HepG2 (cell line): ENCODE data around the gene ZSCAN2. TPM values are rescaled to one million over a fixed set of nuclear protein-coding genes. Genes with fewer than 3 reads are reported as not detected.

ENCODE experiments used
- ATAD3A ChIP-seq: sonication (generic); formaldehyde crosslinking; IDR thresholded peaks from 2 replicates; pipeline ENCODE4 v1.4.0; 2020; ENCODE audit warnings: missing genetic modification reagents
- BCLAF1 ChIP-seq: fragments of 450-650 bp; IDR thresholded peaks from 2 replicates; pipeline ENCODE4 v1.6.1; 2017; ENCODE audit warnings: mild to moderate bottlenecking
- FOXK1 ChIP-seq: sonication (generic); formaldehyde crosslinking; IDR thresholded peaks from 2 replicates; pipeline ENCODE4 v1.4.0; 2020; ENCODE audit warnings: low read depth, missing genetic modification reagents, borderline replicate concordance
- GPN1 ChIP-seq: sonication (generic); formaldehyde crosslinking; IDR thresholded peaks from 2 replicates; pipeline ENCODE4 v1.5.1; 2020; ENCODE audit warnings: missing genetic modification reagents, borderline replicate concordance
- HNRNPK ChIP-seq: fragments of 200-400 bp; formaldehyde crosslinking; IDR thresholded peaks from 2 replicates; pipeline ENCODE4 v1.6.1; 2018; ENCODE audit warnings: low read length, low read depth, moderate library complexity, mild to moderate bottlenecking; ENCODE audit not compliant: poor library complexity, severe bottlenecking
- ISX ChIP-seq: sonication (generic); formaldehyde crosslinking; conservative IDR thresholded peaks from 2 replicates; pipeline ENCODE4 v1.5.0; 2020; ENCODE audit warnings: missing genetic modification reagents
- JARID2 ChIP-seq: sonication (generic); formaldehyde crosslinking; IDR thresholded peaks from 2 replicates; pipeline ENCODE4 v1.8.1; 2023; ENCODE audit warnings: missing genetic modification reagents, inconsistent platforms; ENCODE audit not compliant: insufficient replicate concordance
- NFIB ChIP-seq: sonication (generic); formaldehyde crosslinking; IDR thresholded peaks from 2 replicates; pipeline ENCODE4 v1.9.0; 2021; ENCODE audit warnings: missing genetic modification reagents, mild to moderate bottlenecking, borderline replicate concordance
- NR2F1 ChIP-seq, 2 experiments: fragments of 450-650 bp in 1 of 2; formaldehyde crosslinking in 1 of 2; IDR thresholded peaks; 2 replicates each; pipeline versions ENCODE4 v1.5.0 to v1.6.1; 2016 to 2020; ENCODE audit warnings: mild to moderate bottlenecking in 1 of 2, missing compliant biosample characterization in 1 of 2, missing genetic modification reagents in 1 of 2, moderate library complexity in 1 of 2
- SNAPC2 ChIP-seq: sonication (generic); formaldehyde crosslinking; IDR thresholded peaks from 2 replicates; pipeline ENCODE4 v1.8.1; 2022; ENCODE audit warnings: mild to moderate bottlenecking, missing genetic modification reagents
- TBP ChIP-seq: sonication (generic); formaldehyde crosslinking; IDR thresholded peaks from 2 replicates; pipeline ENCODE4 v1.5.0; 2020; ENCODE audit warnings: missing genetic modification reagents
- ZBTB40 ChIP-seq, 2 experiments: fragments of 450-650 bp in 1 of 2; sonication (generic) in 1 of 2; formaldehyde crosslinking in 1 of 2; IDR thresholded peaks; 2 replicates each; pipeline versions ENCODE4 v1.6.1 to v1.8.0; 2016 to 2022; ENCODE audit warnings: antibody characterized with exemption in 1 of 2, mild to moderate bottlenecking in 1 of 2, missing genetic modification reagents in 1 of 2
- ZMYM4 ChIP-seq: sonication (generic); formaldehyde crosslinking; IDR thresholded peaks from 2 replicates; pipeline ENCODE4 v1.8.1; 2023; ENCODE audit warnings: mild to moderate bottlenecking, missing genetic modification reagents
- ZNF513 ChIP-seq: sonication (generic); formaldehyde crosslinking; conservative IDR thresholded peaks from 2 replicates; pipeline ENCODE4 v1.5.0; 2020; ENCODE audit warnings: missing genetic modification reagents
- ZNF570 ChIP-seq: sonication (generic); formaldehyde crosslinking; IDR thresholded peaks from 2 replicates; pipeline ENCODE4 v1.4.0; 2020; ENCODE audit warnings: mild to moderate bottlenecking, missing genetic modification reagents, borderline replicate concordance
- ZNF776 ChIP-seq: sonication (generic); formaldehyde crosslinking; IDR thresholded peaks from 2 replicates; pipeline ENCODE4 v1.4.0; 2020; ENCODE audit warnings: mild to moderate bottlenecking, missing genetic modification reagents
- polyA plus RNA-seq, 8 experiments: library from polyadenylated mRNA; depleted of rRNA in 3 of 8; stranded (reverse) in 7 of 8; unstranded in 1 of 8; fragments of >200 nt; fragmentation: Illumina TruSeq in 4 of 8; extraction: Trizol in 4 of 8; gene quantifications; 2 replicates each; pipeline versions ENCODE4 v1.2.1 to v1.2.3, GENCODE V29; 2011 to 2016; ENCODE audit warnings: low read depth in 4 of 8, missing spikeins in 1 of 8, mixed read lengths in 1 of 8; ENCODE audit not compliant: insufficient read depth in 1 of 8
- total RNA-seq, 5 experiments: library from RNA; depleted of rRNA; stranded (reverse); fragments of >200 nt; fragmentation: Illumina TruSeq; extraction: Trizol; gene quantifications; 2 replicates each; pipeline ENCODE4 v1.2.3, GENCODE V29; 2016; ENCODE audit warnings: low read depth in 1 of 5

The ZSCAN2 gene
- total and polyA plus RNA-seq, 2 of the 13 experiments (the other 11 are each of a cell fraction or from before 2014, with no cell fraction given): 11.4 to 21.5 TPM

GRCh38 chr15:84606653-84607120 lies 5.9 kb downstream of the ZSCAN2 start (continued):
- TF ChIP-seq ZBTB40 (IDR thresholded peaks at IDR 0.05) (no peak), ZBTB40 (CRISPR knock-in tag; IDR thresholded peaks at IDR 0.05) (peak; percentile 42; the same call in 1 of the 2 replicates), NFIB (CRISPR knock-in tag) (no peak), ZMYM4 (peak; percentile 67; the same call in 1 of the 2 replicates), JARID2 (CRISPR knock-in tag) (no peak), FOXK1 (CRISPR knock-in tag) (peak; percentile 56; the same call in 1 of the 2 replicates), GPN1 (no peak), ZNF570 (CRISPR knock-in tag) (no peak), SNAPC2 (CRISPR knock-in tag) (0 out of 2 replicates have a peak, but pooled peaks have one; percentile 45), ATAD3A (no peak), ZNF513 (CRISPR knock-in tag) (no peak), TBP (no peak), ISX (CRISPR knock-in tag) (no peak), ZNF776 (no peak), HNRNPK (no peak), BCLAF1 (no peak), NR2F1 (CRISPR knock-in tag; IDR thresholded peaks at IDR 0.05) (peak; percentile 82 to 87)
